NCI-H1048 (cell line): Measurements from ENCODE around the gene SIPA1.
"Not testable (repeated sequence)": the region's sequence is repeated elsewhere in the genome, so short reads cannot be mapped to it uniquely, and the experiment has no call there.

Experiments used
- DNase-seq: peaks from one replicate; lab custom pipeline; 2025; lab: John Stamatoyannopoulos, UW

Gene SIPA1

GRCh38 chr11:65623177-65623576 is 14.7 kb upstream of the SIPA1 start:
- DNase-seq: no peak

GRCh38 chr11:65623852-65624616 is 13.9 kb upstream of the SIPA1 start:
- DNase-seq: no peak

- no peak for DNase-seq
These were observed 12.8 kb upstream of the SIPA1 start for GRCh38 chr11:65624931-65625627.

GRCh38 chr11:65625628-65626342 is 12.1 kb upstream of the SIPA1 start:
- DNase-seq: no peak

GRCh38 chr11:65627202-65627601 is 10.7 kb upstream of the SIPA1 start:
- no peak for DNase-seq

GRCh38 chr11:65629579-65629978 is 8.3 kb upstream of the SIPA1 start:
- no peak for DNase-seq

- DNase-seq: no peak
These were observed 7.7 kb upstream of the SIPA1 start for GRCh38 chr11:65630215-65630614.

- DNase-seq: no peak
These were observed 4.4 kb upstream of the SIPA1 start for GRCh38 chr11:65633390-65634108.

- DNase-seq: no peak
These were observed 3.8 kb upstream of the SIPA1 start for GRCh38 chr11:65634109-65634436.

GRCh38 chr11:65634440-65634839 is 3.5 kb upstream of the SIPA1 start:
- DNase-seq: no peak

- no peak for DNase-seq
These were observed 2.8 kb upstream of the SIPA1 start for GRCh38 chr11:65634905-65635731.

- no peak for DNase-seq
These were observed 1.5 kb upstream of the SIPA1 start for GRCh38 chr11:65636108-65637031.

GRCh38 chr11:65637032-65637557 is 806 bp upstream of the SIPA1 start:
- no peak for DNase-seq

- DNase-seq: not testable (repeated sequence)
These were observed 1.3 kb downstream of the SIPA1 start for GRCh38 chr11:65639228-65639597.

GRCh38 chr11:65639623-65640482 is 2.0 kb downstream of the SIPA1 start:
- DNase-seq: no peak

- DNase-seq: no peak
These were observed 2.8 kb downstream of the SIPA1 start for GRCh38 chr11:65640483-65641296.

- DNase-seq: no peak
These were observed 3.6 kb downstream of the SIPA1 start for GRCh38 chr11:65641297-65642013.
